Spleen (tissue), 11 donors: ENCODE data around the gene MYO18B. TPM values are rescaled to one million over a fixed set of nuclear protein-coding genes. Genes with fewer than 3 reads are reported as not detected.

ENCODE experiments used
- DNase-seq: peaks from one replicate; pipeline ENCODE4 v3.0.0-alpha.2; 2020
- H3K27ac ChIP-seq, 8 donors: fragments of 200-600 bp; sonication (generic) in 7 of 8; 1 replicate in 4 of 8; 2 replicates in 4 of 8; pipeline versions ENCODE4 v1.5.0 to v1.8.0; 2016 to 2021; ENCODE audit warnings: inconsistent platforms in 4 of 8, mild to moderate bottlenecking in 4 of 8, moderate library complexity in 1 of 8
- H3K27me3 ChIP-seq, 7 donors: fragments of 200-600 bp; sonication (generic) in 6 of 7; replicated peaks in 1 of 7; 1 replicate in 4 of 7; 2 replicates in 3 of 7; pipeline versions ENCODE4 v1.5.0 to v1.8.0; 2016 to 2021; ENCODE audit warnings: inconsistent platforms in 3 of 7, mild to moderate bottlenecking in 1 of 7
- H3K36me3 ChIP-seq, 6 donors: fragments of 200-600 bp; sonication (generic) in 5 of 6; 1 replicate in 4 of 6; 2 replicates in 2 of 6; pipeline versions ENCODE4 v1.5.0 to v1.8.0; 2016 to 2021; ENCODE audit warnings: inconsistent platforms in 2 of 6
- H3K4me1 ChIP-seq, 6 donors: fragments of 200-600 bp; sonication (generic) in 5 of 6; 1 replicate in 3 of 6; 2 replicates in 3 of 6; pipeline versions ENCODE4 v1.5.0 to v1.8.0; 2016 to 2021; ENCODE audit warnings: inconsistent platforms in 3 of 6
- H3K4me3 ChIP-seq, 8 donors: fragments of 200-600 bp; sonication (generic) in 7 of 8; 1 replicate in 4 of 8; 2 replicates in 4 of 8; pipeline versions ENCODE4 v1.5.0 to v1.8.0; 2016 to 2021; ENCODE audit warnings: inconsistent platforms in 4 of 8, mild to moderate bottlenecking in 4 of 8, moderate library complexity in 2 of 8
- H3K9me3 ChIP-seq, 8 donors: fragments of 200-600 bp; sonication (generic) in 7 of 8; 1 replicate in 4 of 8; 2 replicates in 4 of 8; pipeline versions ENCODE4 v1.5.0 to v1.8.0; 2016 to 2021; ENCODE audit warnings: inconsistent platforms in 4 of 8
- CTCF ChIP-seq, 11 experiments: fragments of 200-600 bp in 7 of 11; fragments of 450-650 bp in 4 of 11; sonication (generic) in 4 of 11; IDR thresholded peaks in 8 of 11; conservative IDR thresholded peaks in 3 of 11; 1 replicate in 7 of 11; 2 replicates in 4 of 11; pipeline versions ENCODE4 v1.4.0 to v1.8.0; 2016 to 2021; ENCODE audit warnings: antibody characterized with exemption in 11 of 11, inconsistent platforms in 4 of 11, mild to moderate bottlenecking in 1 of 11
- POLR2A ChIP-seq, 3 donors: fragments of 450-650 bp; IDR thresholded peaks; one replicate each; pipeline ENCODE4 v1.5.1; 2017; ENCODE audit warnings: antibody characterized with exemption in 3 of 3, mild to moderate bottlenecking in 1 of 3
- POLR2AphosphoS5 ChIP-seq, 3 donors: sonication (generic); formaldehyde crosslinking; IDR thresholded peaks; one replicate each; pipeline ENCODE4 v1.5.1; 2017; ENCODE audit warnings: antibody characterized with exemption in 3 of 3
- WGBS, 5 donors: extraction: QIAGEN DNeasy Blood & Tissue Kit in 3 of 5; methylation state at CpG; one replicate each; pipeline versions ENCODE4 v1.1.5 to v1.1.7; 2013 to 2018; 5-methylcytosine and 5-hydroxymethylcytosine counted together
- intact Hi-C: fragments of 100-400 bp; cut with DNase I; formaldehyde crosslinking; loops from one replicate; pipeline ENCODE4 v1.15.0; 2023; ENCODE audit warnings: low total_unique reads
- polyA plus RNA-seq, 3 donors: library from polyadenylated mRNA; stranded (reverse); fragments of 200-250 nt; gene quantifications; one replicate each; pipeline ENCODE4 v1.2.1, GENCODE V29; 2013
- total RNA-seq, 7 donors: library from RNA; depleted of rRNA in 3 of 7; stranded (reverse); fragments of >200 nt in 3 of 7; fragmentation: NEBNext Ultra II Directional in 4 of 7; extraction: Animal tissue kit (Norgen Biotek cat#: 25700) in 4 of 7; gene quantifications; one replicate each; pipeline versions ENCODE4 v1.1.0 to v1.2.1, GENCODE V29; 2016 to 2021
- donor health status: healthy with polysubstance abuse.
- donor health status: DM: no; HTN: no; CAD: no; lungs with moderate emphysema.
- donor health status: DM: no; HTN: no; CAD: no.
- donor health status: Bipolar disorder and iron deficiency.
- donor health status: healthy.
- donor health status: DM: no; HTN: no; CAD: no.
- donor health status: DM: yes; HTN: yes; CAD: no.

Gene MYO18B
- total and polyA plus RNA-seq, 10 donors, result under 0.01 to 0.79 (median 0.12) TPM

- 45 to 93% (median 66%) methylated on average over 2 of the region's 2 CpGs for WGBS, 5 donors
Observed at GRCh38 chr22:25748704-25749103, 6.7 kb downstream of the MYO18B start.

GRCh38 chr22:25749420-25750169 lies 7.6 kb downstream of the MYO18B start:
- 65 to 74% (median 70%) methylated on average over 10 of the region's 10 CpGs for WGBS, 5 donors
- Histone ChIP-seq H3K4me1 (peaks cover 0 to 21% (median 2%) of the 10 kb centered on the region in 6 donors), H3K27ac (no peak overlapping the region)

More at GRCh38 chr22:25748704-25749103, 6.7 kb downstream of the MYO18B start:
- Histone ChIP-seq H3K4me1 (peaks cover 0 to 21% (median 2%) of the 10 kb centered on the region in 6 donors), H3K4me3 (no peak overlapping the region), H3K27ac (no peak overlapping the region), H3K9me3 (no peaks in the 10 kb centered on the region), H3K36me3 (no peaks in the 10 kb centered on the region), H3K27me3 (no peaks in the 10 kb centered on the region)
- no peak for TF ChIP-seq POLR2AphosphoS5 (IDR thresholded peaks at IDR 0.05)
- TF ChIP-seq POLR2A (IDR thresholded peaks at IDR 0.05), result no peak
- TF ChIP-seq CTCF (IDR thresholded peaks at IDR 0.05 in 8 of 11, conservative IDR thresholded peaks at IDR 0.05 in 3 of 11), result no peak
- no peak for DNase-seq
- intact Hi-C loops, result no loop called here

GRCh38 chr22:25750569-25751173 lies 8.7 kb downstream of the MYO18B start:
- Histone ChIP-seq H3K36me3 (no peaks in the 10 kb centered on the region), H3K4me1 (peaks cover 0 to 19% (median 2%) of the 10 kb centered on the region in 6 donors), H3K27ac (no peak overlapping the region), H3K4me3 (no peak overlapping the region), H3K27me3 (no peaks in the 10 kb centered on the region), H3K9me3 (no peaks in the 10 kb centered on the region)
- no peak for DNase-seq
- WGBS, 5 donors, result 47 to 54% (median 52%) methylated on average over 6 of the region's 6 CpGs
- no peak for TF ChIP-seq CTCF (IDR thresholded peaks at IDR 0.05 in 8 of 11, conservative IDR thresholded peaks at IDR 0.05 in 3 of 11)
- TF ChIP-seq POLR2A (IDR thresholded peaks at IDR 0.05), result no peak
- no peak for TF ChIP-seq POLR2AphosphoS5 (IDR thresholded peaks at IDR 0.05)
- intact Hi-C loops, result no loop called here

More at GRCh38 chr22:25749420-25750169, 7.6 kb downstream of the MYO18B start:
- intact Hi-C loops, result no loop called here
- H3K27me3 ChIP-seq, result no peaks in the 10 kb centered on the region
- TF ChIP-seq CTCF (IDR thresholded peaks at IDR 0.05 in 8 of 11, conservative IDR thresholded peaks at IDR 0.05 in 3 of 11) (no peak), POLR2A (IDR thresholded peaks at IDR 0.05) (no peak), POLR2AphosphoS5 (IDR thresholded peaks at IDR 0.05) (no peak)
- no peaks in the 10 kb centered on the region for H3K9me3 ChIP-seq
- H3K36me3 ChIP-seq, result no peaks in the 10 kb centered on the region
- no peak overlapping the region for H3K4me3 ChIP-seq
- no peak for DNase-seq

GRCh38 chr22:25751174-25751581 lies 9.2 kb downstream of the MYO18B start:
- TF ChIP-seq CTCF (IDR thresholded peaks at IDR 0.05 in 8 of 11, conservative IDR thresholded peaks at IDR 0.05 in 3 of 11) (no peak), POLR2AphosphoS5 (IDR thresholded peaks at IDR 0.05) (no peak), POLR2A (IDR thresholded peaks at IDR 0.05) (no peak)
- 52 to 75% (median 75%) methylated on average over 4 of the region's 4 CpGs for WGBS, 5 donors
- H3K9me3 ChIP-seq, result no peaks in the 10 kb centered on the region
- no peak overlapping the region for H3K27ac ChIP-seq
- H3K4me3 ChIP-seq, result no peak overlapping the region
- DNase-seq, result no peak
- peaks cover 0 to 16% (median 2%) of the 10 kb centered on the region in 6 donors for H3K4me1 ChIP-seq
- intact Hi-C loops, result no loop called here
- no peaks in the 10 kb centered on the region for H3K36me3 ChIP-seq
- no peaks in the 10 kb centered on the region for H3K27me3 ChIP-seq
